Stimulated activated memory B cell treated with anti-CD40 and anti-IgM and Interleukin-4, amounts not matched to agents 10 μg/mL and 1 μg/mL and 100 μg/mL, for 72 hours (primary cell): Measurements from ENCODE around the gene EWSR1.
"Not testable (repeated sequence)": the region's sequence is repeated elsewhere in the genome, so short reads cannot be mapped to it uniquely, and the experiment has no call there.

ENCODE experiments used
- ATAC-seq: fragments of 150-1000 bp; cut with Tn5 transposase; 2 replicates; pipeline ENCODE4 v1.10.0; 2021
- H3K27ac Mint-ChIP-seq: one replicate; pipeline ENCODE4 v1.8.0; 2022; ENCODE audit warnings: mild to moderate bottlenecking, mixed read lengths
- H3K27me3 Mint-ChIP-seq: one replicate; pipeline ENCODE4 v1.8.0; 2022; ENCODE audit warnings: mixed read lengths
- H3K36me3 Mint-ChIP-seq: one replicate; pipeline ENCODE4 v1.8.0; 2022; ENCODE audit warnings: mixed read lengths
- H3K4me1 Mint-ChIP-seq: one replicate; pipeline ENCODE4 v1.8.0; 2022; ENCODE audit warnings: mixed read lengths
- H3K4me3 Mint-ChIP-seq: one replicate; pipeline ENCODE4 v1.8.0; 2022; ENCODE audit warnings: mild to moderate bottlenecking, moderate library complexity, mixed read lengths
- H3K9me3 Mint-ChIP-seq: one replicate; pipeline ENCODE4 v1.8.0; 2022; ENCODE audit warnings: mixed read lengths

EWSR1 gene

GRCh38 chr22:29267858-29268510 is at the start of gene EWSR1, which contains the start of gene RHBDD3:
EWSR1 (plus strand) TSS chr22:29268268; CDS start chr22:29268337, 69 bp downstream.
RHBDD3 (minus strand) TSS chr22:29267981; CDS start chr22:29265626, 2,355 bp downstream.
- Mint-ChIP-seq H3K27ac (peak within 1 kb of the TSS; percentile 98), H3K27me3 (no peaks in the 10 kb centered on the region), H3K9me3 (no peaks in the 10 kb centered on the region), H3K4me3 (peak within 1 kb of the TSS; percentile 84), H3K36me3 (peaks cover 29% of the 10 kb centered on the region), H3K4me1 (peaks cover 54% of the 10 kb centered on the region)
- ATAC-seq = peak; percentile 97

GRCh38 chr22:29218758-29219408 is 49.2 kb upstream of the EWSR1 start:
- Mint-ChIP-seq H3K27me3 (peaks cover 76% of the 10 kb centered on the region), H3K27ac (no peak overlapping the region), H3K4me3 (no peak overlapping the region), H3K9me3 (no peaks in the 10 kb centered on the region), H3K4me1 (peaks cover 5% of the 10 kb centered on the region), H3K36me3 (no peaks in the 10 kb centered on the region)
- no peak for ATAC-seq

GRCh38 chr22:29219409-29219782 is 48.7 kb upstream of the EWSR1 start:
- not testable (repeated sequence) for H3K27ac Mint-ChIP-seq, H3K36me3 Mint-ChIP-seq, H3K4me1 Mint-ChIP-seq, H3K4me3 Mint-ChIP-seq, H3K9me3 Mint-ChIP-seq, ATAC-seq
- H3K27me3 Mint-ChIP-seq = peaks cover 74% of the 10 kb centered on the region

- H3K9me3 Mint-ChIP-seq = no peaks in the 10 kb centered on the region
- H3K27me3 Mint-ChIP-seq = peaks cover 74% of the 10 kb centered on the region
- no peak overlapping the region for H3K27ac Mint-ChIP-seq
- ATAC-seq = no peak
- H3K4me3 Mint-ChIP-seq = no peak overlapping the region
- peaks cover 5% of the 10 kb centered on the region for H3K4me1 Mint-ChIP-seq
- H3K36me3 Mint-ChIP-seq = no peaks in the 10 kb centered on the region
These were observed 48.0 kb upstream of the EWSR1 start for GRCh38 chr22:29219881-29220670.

GRCh38 chr22:29224121-29224858 is 43.8 kb upstream of the EWSR1 start:
- no peaks in the 10 kb centered on the region for H3K36me3 Mint-ChIP-seq
- no peak for ATAC-seq
- no peak overlapping the region for H3K27ac Mint-ChIP-seq
- H3K4me1 Mint-ChIP-seq = peaks cover 5% of the 10 kb centered on the region
- H3K27me3 Mint-ChIP-seq = peaks cover 64% of the 10 kb centered on the region
- no peaks in the 10 kb centered on the region for H3K9me3 Mint-ChIP-seq
- H3K4me3 Mint-ChIP-seq = no peak overlapping the region

GRCh38 chr22:29224859-29225410 is 43.1 kb upstream of the EWSR1 start:
- Mint-ChIP-seq H3K27ac (no peak overlapping the region), H3K27me3 (peaks cover 58% of the 10 kb centered on the region), H3K9me3 (no peaks in the 10 kb centered on the region), H3K36me3 (no peaks in the 10 kb centered on the region), H3K4me1 (peaks cover 3% of the 10 kb centered on the region), H3K4me3 (no peak overlapping the region)
- ATAC-seq = no peak

- Mint-ChIP-seq H3K4me3 (no peak overlapping the region), H3K27ac (no peak overlapping the region), H3K27me3 (peaks cover 57% of the 10 kb centered on the region), H3K4me1 (no peaks in the 10 kb centered on the region), H3K9me3 (no peaks in the 10 kb centered on the region), H3K36me3 (no peaks in the 10 kb centered on the region)
- peak; percentile 22 for ATAC-seq
These were observed 42.5 kb upstream of the EWSR1 start for GRCh38 chr22:29225422-29226090.

- no peaks in the 10 kb centered on the region for H3K36me3 Mint-ChIP-seq
- peaks cover 57% of the 10 kb centered on the region for H3K27me3 Mint-ChIP-seq
- no peak for ATAC-seq
- H3K9me3 Mint-ChIP-seq = no peaks in the 10 kb centered on the region
- H3K4me3 Mint-ChIP-seq = no peak overlapping the region
- no peaks in the 10 kb centered on the region for H3K4me1 Mint-ChIP-seq
- no peak overlapping the region for H3K27ac Mint-ChIP-seq
These were observed 41.6 kb upstream of the EWSR1 start for GRCh38 chr22:29226351-29226981.

GRCh38 chr22:29230972-29231875 is 36.8 kb upstream of the EWSR1 start:
- Mint-ChIP-seq H3K4me1 (no peaks in the 10 kb centered on the region), H3K4me3 (no peak overlapping the region), H3K9me3 (peaks cover 7% of the 10 kb centered on the region), H3K27me3 (peaks cover 57% of the 10 kb centered on the region), H3K36me3 (peaks cover 6% of the 10 kb centered on the region), H3K27ac (no peak overlapping the region)
- ATAC-seq = no peak

- peaks cover 7% of the 10 kb centered on the region for H3K9me3 Mint-ChIP-seq
- H3K36me3 Mint-ChIP-seq = peaks cover 6% of the 10 kb centered on the region
These were observed 35.8 kb upstream of the EWSR1 start for GRCh38 chr22:29231971-29232959.

GRCh38 chr22:29233277-29233877 is 34.7 kb upstream of the EWSR1 start:
- Mint-ChIP-seq H3K4me1 (no peaks in the 10 kb centered on the region), H3K27me3 (peaks cover 48% of the 10 kb centered on the region), H3K9me3 (peaks cover 7% of the 10 kb centered on the region), H3K4me3 (no peak overlapping the region), H3K36me3 (peaks cover 6% of the 10 kb centered on the region), H3K27ac (no peak overlapping the region)
- peak; percentile 13 for ATAC-seq

More at GRCh38 chr22:29231971-29232959, 35.8 kb upstream of the EWSR1 start:
- peaks cover 48% of the 10 kb centered on the region for H3K27me3 Mint-ChIP-seq
- peak; percentile 48 for ATAC-seq
- no peaks in the 10 kb centered on the region for H3K4me1 Mint-ChIP-seq
- H3K4me3 Mint-ChIP-seq = no peak overlapping the region
- H3K27ac Mint-ChIP-seq = no peak overlapping the region

- not testable (repeated sequence) for ATAC-seq, H3K27ac Mint-ChIP-seq, H3K4me1 Mint-ChIP-seq, H3K4me3 Mint-ChIP-seq
- peaks cover 21% of the 10 kb centered on the region for H3K9me3 Mint-ChIP-seq
- H3K36me3 Mint-ChIP-seq = peaks cover 16% of the 10 kb centered on the region
- H3K27me3 Mint-ChIP-seq = peaks cover 51% of the 10 kb centered on the region
These were observed 27.6 kb upstream of the EWSR1 start for GRCh38 chr22:29240481-29240880.
